Gastroesophageal sphincter (tissue), 3 donors: ENCODE results near the gene ZNF837.

Source experiments
- EP300 ChIP-seq: sonication (generic); formaldehyde crosslinking; IDR thresholded peaks from one replicate; pipeline ENCODE4 v1.6.1; 2017; ENCODE audit warnings: antibody characterized with exemption, mild to moderate bottlenecking
- TF ChIP-seq, protein P1 (sequence below), 4 experiments: fragments of 200-600 bp in 2 of 4; fragments of 450-650 bp in 2 of 4; sonication (generic) in 1 of 4; IDR thresholded peaks; one replicate each; pipeline ENCODE4 v1.5.1; 2017 to 2019; ENCODE audit warnings: antibody characterized with exemption in 4 of 4, mild to moderate bottlenecking in 2 of 4, moderate library complexity in 2 of 4

DNA sequence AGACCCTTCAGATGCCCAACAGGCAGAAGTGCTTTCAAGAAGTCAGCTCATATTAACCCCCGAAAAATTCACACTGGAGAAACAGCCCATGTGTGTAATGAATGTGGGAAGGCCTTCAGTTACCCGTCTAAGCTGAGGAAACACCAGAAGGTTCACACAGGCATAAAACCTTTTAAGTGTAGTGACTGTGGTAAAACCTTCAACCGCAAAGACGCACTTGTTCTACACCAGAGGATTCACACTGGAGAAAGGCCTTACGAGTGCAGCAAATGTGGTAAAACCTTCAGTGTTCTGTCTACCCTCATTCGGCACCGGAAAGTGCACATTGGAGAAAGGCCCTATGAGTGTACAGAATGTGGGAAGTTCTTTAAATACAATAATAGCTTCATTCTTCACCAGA lies 36.2 kb upstream of the ZNF837 start:
- TF ChIP-seq EP300, result no peak
- TF ChIP-seq, protein P1, sequence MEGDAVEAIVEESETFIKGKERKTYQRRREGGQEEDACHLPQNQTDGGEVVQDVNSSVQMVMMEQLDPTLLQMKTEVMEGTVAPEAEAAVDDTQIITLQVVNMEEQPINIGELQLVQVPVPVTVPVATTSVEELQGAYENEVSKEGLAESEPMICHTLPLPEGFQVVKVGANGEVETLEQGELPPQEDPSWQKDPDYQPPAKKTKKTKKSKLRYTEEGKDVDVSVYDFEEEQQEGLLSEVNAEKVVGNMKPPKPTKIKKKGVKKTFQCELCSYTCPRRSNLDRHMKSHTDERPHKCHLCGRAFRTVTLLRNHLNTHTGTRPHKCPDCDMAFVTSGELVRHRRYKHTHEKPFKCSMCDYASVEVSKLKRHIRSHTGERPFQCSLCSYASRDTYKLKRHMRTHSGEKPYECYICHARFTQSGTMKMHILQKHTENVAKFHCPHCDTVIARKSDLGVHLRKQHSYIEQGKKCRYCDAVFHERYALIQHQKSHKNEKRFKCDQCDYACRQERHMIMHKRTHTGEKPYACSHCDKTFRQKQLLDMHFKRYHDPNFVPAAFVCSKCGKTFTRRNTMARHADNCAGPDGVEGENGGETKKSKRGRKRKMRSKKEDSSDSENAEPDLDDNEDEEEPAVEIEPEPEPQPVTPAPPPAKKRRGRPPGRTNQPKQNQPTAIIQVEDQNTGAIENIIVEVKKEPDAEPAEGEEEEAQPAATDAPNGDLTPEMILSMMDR (IDR thresholded peaks at IDR 0.05), result no peak
